Endometrium (tissue), 2 donors: ENCODE results near the gene PLAGL1.

Source experiments
- FAIRE-seq: peaks from 2 replicates; lab custom pipeline; 2012; peaks lifted over from hg19 to GRCh38; lab: Jason Lieb, UNC
- donor health status: control.
- donor health status: control.

The PLAGL1 gene

GRCh38 chr6:143965503-143966171 is 42.4 kb downstream of the PLAGL1 start:
- FAIRE-seq = no peak

DNA sequence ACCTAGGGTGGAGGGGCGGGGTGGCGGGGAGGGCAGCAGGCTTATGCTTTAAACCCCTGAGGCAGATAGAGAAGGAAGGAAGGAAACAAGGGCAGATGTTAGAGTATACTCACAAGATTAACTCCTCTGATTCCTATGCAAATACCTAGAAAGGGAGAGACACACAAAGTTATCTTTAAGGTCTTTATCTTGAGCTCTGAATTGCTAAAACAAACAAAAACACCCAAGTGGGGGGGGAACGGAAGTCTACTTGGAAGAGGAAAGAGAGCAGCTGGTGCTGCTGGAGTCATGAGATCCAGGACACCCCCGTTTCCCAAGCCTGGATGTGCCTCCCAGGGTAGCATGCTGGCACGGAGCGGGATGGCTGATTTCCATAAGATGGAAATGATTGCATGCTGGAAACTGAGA is 43.4 kb downstream of the PLAGL1 start:
- no peak for FAIRE-seq

GRCh38 chr6:143963158-143963919 is 44.7 kb downstream of the PLAGL1 start:
- FAIRE-seq = no peak

GRCh38 chr6:143961886-143962878 is 45.9 kb downstream of the PLAGL1 start:
- peak; percentile 96 for FAIRE-seq

DNA sequence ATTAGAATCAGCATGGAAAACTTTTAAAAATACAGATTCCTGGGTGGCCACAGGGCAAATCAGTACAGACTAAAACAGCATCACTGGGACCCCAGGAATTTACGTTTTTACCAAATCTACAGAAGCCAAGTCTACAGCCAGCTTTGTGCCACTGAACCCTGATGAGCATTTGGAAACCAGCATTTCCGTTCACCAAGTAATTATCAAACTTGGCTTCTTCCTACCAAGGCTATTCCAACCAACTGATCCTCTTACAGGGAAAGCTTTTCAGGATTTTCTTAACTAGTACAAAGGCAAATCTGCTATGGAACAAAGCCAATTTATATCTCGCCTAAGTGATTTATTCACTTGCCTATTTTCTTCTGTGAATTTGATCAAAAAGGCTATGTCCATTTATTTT is 47.0 kb downstream of the PLAGL1 start:
- no peak for FAIRE-seq

DNA sequence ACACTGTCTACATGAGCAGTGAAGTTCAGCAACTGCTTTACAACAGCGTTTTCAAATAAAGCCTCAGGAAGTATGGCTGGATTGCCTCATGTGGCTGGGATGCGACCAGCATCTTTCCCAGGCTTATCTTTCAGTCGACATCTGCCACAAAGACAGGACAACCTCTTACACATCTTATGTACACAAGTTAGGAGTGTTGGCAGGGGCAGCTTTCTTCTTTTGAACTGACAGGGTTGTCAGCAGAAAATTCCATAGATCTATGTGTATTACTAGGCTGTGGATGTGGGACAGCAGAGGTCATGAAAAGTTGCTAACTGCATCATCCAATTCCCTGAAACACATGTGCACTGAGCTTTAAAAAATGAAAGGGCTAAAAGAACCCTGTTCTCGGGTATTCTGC is 48.1 kb downstream of the PLAGL1 start:
- FAIRE-seq = no peak

- no peak for FAIRE-seq
Measured at GRCh38 chr6:143958839-143959399, 49.1 kb downstream of the PLAGL1 start.

GRCh38 chr6:143957679-143958274 is 50.3 kb downstream of the PLAGL1 start:
- no peak for FAIRE-seq

DNA sequence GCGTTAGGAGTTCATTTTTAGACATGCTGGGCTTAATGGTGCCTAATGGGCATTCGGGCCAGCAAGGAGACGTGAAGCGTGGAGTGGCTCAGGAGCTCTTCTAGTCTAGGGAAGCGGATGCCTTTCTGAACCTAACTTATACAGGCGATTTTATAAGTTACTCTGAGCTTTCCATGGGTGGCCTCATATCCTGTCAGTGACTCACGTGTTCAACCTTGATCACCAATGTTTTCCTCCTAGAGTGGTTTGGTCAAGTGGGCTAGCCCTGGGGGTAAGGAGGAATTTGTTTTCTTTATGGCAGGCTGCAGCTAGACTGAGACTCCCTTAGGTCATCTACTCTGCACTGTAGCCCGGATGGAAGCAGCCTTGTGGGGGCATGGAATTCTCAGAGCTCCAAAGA is 52.1 kb downstream of the PLAGL1 start:
- FAIRE-seq = no peak

DNA sequence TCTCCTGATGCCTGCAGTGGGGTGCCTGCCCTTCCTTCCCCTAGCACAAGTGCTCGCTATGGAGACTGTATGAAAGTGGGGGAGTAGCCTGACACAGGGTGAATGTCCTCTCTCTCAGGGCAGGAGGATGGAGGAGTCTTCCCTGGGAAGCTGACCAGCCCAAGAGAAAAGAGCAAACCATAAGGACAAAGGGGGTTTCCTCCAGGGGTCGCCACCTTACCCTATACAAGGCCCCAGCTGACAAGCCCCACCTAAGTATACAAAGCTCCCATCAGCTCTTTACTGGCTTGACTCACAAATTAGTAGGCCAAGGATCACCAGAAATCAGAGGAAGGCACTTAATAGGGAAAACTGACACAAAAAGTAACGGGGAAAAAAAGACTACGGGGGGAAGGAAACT is 54.1 kb downstream of the PLAGL1 start:
- no peak for FAIRE-seq

- no peak for FAIRE-seq
Measured at GRCh38 chr6:143952947-143953701, 54.9 kb downstream of the PLAGL1 start.

GRCh38 chr6:143952060-143952778 is 55.8 kb downstream of the PLAGL1 start:
- FAIRE-seq = no peak

DNA sequence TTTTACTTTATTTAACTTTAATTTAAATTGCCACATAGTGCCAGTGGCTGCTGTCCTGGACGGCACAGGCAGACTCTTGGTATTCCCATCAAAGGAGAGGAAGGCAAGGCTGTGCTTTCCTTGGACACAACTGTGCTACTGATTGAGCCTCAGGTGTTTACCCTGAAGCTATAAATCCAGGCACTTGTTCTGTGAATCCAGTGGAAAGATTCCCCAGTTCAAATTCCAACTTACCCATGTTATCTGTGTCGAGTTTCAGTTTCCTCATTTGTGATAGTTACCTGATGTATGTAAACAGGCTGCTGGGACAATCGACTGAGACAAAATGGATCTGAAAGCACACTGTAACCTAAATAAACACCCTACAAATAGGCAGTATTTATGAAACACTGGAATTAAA is 57.2 kb downstream of the PLAGL1 start:
- FAIRE-seq = no peak

DNA sequence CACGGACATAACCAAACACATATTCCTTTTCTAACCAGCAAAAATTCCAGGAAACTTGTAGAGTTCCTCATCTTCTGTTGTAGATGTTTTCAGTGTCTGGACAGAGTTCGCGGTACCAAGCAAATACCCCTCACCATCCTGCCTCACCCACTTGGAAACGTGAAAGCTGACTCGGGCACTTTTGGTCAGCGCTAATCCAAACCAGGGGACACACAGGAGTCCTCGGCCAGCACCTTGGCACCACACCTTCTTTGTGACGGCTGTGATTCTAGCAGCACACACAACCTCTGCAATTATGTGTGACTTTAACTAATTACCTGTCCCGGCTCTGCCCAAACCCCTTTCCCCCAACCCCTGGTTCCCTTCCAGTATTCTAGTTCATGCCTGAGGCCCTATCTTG is 58.1 kb downstream of the PLAGL1 start:
- FAIRE-seq = no peak

DNA sequence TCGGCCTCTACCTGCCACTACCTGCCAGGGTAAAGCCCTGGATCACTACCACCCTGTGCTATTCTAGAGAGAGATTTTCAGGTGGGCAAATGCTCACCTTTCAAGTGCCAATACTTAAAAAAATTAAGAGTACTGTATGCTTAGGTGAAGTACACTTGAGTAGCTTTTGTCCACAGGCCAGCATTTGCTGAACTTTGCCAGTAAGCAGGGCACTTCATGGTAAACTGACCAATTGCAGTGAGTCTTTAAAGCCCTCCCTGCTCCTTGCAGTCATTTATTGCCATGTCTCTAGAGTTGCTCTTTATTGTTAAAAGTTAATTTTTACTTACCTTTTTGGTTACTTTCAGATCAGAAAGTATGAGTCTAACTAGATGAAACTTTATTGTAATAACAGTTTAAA is 58.5 kb downstream of the PLAGL1 start:
- no peak for FAIRE-seq

DNA sequence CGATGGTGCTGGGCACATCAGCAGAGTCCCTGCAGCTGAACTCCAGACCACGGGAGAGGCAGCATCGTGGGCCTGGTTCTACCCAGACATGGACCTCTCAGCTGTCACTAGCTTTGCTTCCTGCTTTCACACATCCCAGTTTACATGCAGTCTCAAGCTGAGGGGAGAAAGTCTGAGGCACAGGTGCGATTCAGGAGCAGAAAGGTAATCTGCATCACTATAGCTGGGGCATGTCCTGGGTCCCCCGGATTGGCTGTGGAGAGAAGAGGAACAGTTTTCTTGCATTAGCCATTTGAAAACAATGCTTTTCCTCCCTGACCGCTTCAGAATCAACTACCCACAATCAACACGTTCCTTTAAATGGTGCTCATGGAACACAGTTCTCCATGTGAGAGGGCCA is 59.9 kb downstream of the PLAGL1 start:
- no peak for FAIRE-seq

DNA sequence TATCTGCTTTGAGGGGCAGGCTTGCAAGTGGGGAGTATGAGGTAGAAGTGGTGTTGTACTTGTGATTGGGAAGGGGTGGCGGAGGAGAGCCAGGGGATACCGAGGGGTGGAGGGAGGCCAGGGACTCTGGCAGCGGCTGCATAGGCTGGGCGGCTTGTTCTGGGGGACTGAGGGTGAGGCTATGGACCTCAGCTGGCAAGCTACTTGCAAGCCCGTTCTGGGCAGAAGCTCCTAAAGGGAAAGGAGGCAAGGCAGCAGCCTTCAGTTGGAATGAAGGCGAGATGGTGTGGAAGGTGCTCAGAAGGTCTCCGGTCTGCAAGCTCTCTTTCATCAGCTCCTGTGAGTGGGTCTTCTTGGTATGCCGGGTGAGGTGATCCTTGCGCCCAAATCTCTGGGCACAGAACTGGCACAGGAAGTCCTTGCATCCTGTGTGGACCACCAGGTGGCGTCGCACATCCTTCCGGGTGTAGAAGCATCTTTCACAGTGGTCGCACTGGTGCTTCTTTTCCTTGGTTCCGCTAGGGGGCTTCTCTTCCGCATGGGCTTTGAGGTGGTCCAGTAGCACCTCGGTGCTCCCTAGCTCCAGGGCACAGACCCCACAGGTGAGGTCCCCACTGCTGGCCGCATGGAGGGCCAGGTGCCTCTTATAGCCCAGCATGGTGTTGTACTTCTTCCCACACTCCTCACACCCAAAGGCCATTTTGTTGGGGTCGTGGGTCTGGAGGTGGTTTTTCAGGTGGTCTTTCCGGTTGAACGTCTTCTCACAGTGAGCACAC is 66.0 kb downstream of the PLAGL1 start:
- FAIRE-seq = no peak

DNA sequence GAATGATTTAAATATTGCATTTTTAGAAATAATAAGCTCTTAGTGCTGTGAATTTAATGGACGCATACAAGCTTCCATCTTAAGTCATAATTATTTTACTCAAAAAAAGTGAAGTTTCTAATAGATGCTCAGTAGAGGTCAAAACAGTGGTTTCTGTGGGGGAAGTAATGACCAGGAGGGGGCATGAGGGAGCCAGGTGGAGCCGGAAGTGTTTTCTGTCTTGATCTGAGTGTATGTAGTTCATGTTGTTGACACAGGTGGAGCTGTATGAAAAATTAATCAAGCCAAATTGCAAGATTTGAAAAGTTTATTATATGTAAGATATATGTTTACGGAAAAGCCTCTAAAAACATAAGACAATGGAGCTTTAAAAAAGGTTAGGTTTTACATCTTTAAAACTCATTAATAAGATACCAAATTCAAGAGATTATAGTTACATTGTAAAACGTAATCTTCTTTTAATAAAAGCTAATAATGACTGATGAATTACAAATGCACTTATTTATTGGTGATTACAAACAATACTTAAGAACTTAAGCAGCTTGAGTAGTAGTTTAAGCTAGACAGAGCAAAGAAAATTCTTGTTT is 68.0 kb downstream of the PLAGL1 start:
- no peak for FAIRE-seq

DNA sequence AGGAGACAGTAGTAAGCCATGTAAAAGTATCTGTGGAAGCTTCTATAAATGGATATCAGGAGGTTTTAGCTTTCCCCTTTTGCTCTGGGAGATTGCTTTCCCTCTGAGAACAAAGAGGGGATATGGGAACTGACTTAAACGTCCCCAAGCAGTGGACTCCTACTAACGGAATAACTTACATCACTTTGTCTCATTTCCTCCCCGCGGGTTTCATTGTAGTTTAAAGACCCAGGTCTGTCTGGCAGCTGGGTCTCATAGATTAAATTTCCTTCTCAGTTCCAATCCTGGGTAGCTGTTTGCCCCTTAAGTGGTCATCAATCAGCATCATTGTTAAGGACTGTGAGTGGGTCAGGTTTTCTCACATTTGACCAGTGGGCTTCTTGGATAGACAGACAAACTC is 68.7 kb downstream of the PLAGL1 start:
- no peak for FAIRE-seq

DNA sequence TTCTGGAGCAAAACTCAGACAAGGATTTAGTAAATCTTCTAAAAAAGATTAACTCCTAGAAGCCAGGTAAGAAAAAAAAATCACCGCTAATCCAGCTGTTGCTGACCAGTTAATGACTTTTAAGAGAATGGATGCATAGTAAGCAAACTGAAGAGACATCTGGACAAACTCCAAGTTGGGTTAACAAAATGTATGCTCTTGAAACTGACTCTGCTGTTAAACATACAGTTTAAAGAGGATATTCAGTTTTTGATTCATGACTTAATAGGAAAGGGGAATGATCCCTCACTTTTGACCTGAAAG is 70.4 kb downstream of the PLAGL1 start:
- FAIRE-seq = no peak
